ENCODE results near the gene IGSF9. TPM values are rescaled to one million over a fixed set of nuclear protein-coding genes. Genes with fewer than 3 reads are reported as not detected.

The IGSF9 gene
- total RNA-seq, 2 donors from 2014 or later = 7.5 to 9.2 TPM

GRCh38 chr1:159987186-159987585, 41.8 kb upstream of the IGSF9 start:
- 75 to 89% methylated on average over 4 of the region's 4 CpGs for WGBS, 2 experiments (ENCODE audit: insufficient coverage in 1 of 2, insufficient read length in 1 of 2)
- Histone ChIP-seq H3K4me3 (ENCODE audit: low read length) (no peak overlapping the region), H3K27ac (ENCODE audit: low read depth, low read length) (no peak overlapping the region), H3K4me1 (ENCODE audit: control insufficient read depth, insufficient read depth, low read length) (no peaks in the 10 kb centered on the region), H3K9ac (ENCODE audit: extremely low read depth, low read length, poor library complexity, severe bottlenecking) (no peak overlapping the region), H3K27me3 (ENCODE audit: control insufficient read depth, insufficient read depth, low read length, poor library complexity, severe bottlenecking) (peaks cover under 1% of the 10 kb centered on the region), H3K9me3 (ENCODE audit: control insufficient read depth, low read length) (no peaks in the 10 kb centered on the region), H3K36me3 (ENCODE audit: control insufficient read depth, insufficient read depth, low read length) (no peaks in the 10 kb centered on the region)
- DNase-seq = peak; percentile 32
- H3K27ac Mint-ChIP-seq = no peak overlapping the region
- H3K9me3 Mint-ChIP-seq = no peaks in the 10 kb centered on the region
- TF ChIP-seq CTCF (conservative IDR thresholded peaks at IDR 0.05) = no peak
- no peak overlapping the region for H3K4me3 Mint-ChIP-seq
- peaks cover 2% of the 10 kb centered on the region for H3K27me3 Mint-ChIP-seq (ENCODE audit: insufficient read depth)
- no peaks in the 10 kb centered on the region for H3K36me3 Mint-ChIP-seq (ENCODE audit: low read depth)
- peaks cover 7% of the 10 kb centered on the region for H3K4me1 Mint-ChIP-seq

DNA sequence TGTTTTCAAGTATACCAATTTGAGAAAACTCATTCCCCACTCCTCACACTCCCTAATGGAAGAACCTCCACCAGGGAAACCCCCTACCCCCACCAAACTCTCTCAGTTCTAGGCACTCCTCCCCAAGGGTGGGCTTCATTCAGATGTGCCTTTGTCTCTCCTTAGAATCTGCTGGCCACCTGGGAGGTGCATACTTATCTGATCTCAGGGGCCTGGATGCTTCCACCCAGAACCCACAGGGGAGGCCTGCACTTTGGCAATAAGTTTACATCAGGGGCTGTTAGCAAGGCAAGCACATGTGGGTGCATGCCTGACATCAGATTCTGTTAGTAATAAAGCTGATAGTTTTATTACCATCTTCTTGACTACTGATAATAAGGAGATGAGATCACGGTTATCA, 41.1 kb upstream of the IGSF9 start:
- TF ChIP-seq CTCF (conservative IDR thresholded peaks at IDR 0.05) = no peak
- H3K4me1 ChIP-seq (ENCODE audit: control insufficient read depth, insufficient read depth, low read length) = no peaks in the 10 kb centered on the region
- H3K27ac ChIP-seq (ENCODE audit: low read depth, low read length) = no peak overlapping the region
- no peak overlapping the region for H3K9ac ChIP-seq (ENCODE audit: extremely low read depth, low read length, poor library complexity, severe bottlenecking)
- Mint-ChIP-seq H3K36me3 (ENCODE audit: low read depth) (no peaks in the 10 kb centered on the region), H3K27me3 (ENCODE audit: insufficient read depth) (peaks cover 5% of the 10 kb centered on the region), H3K27ac (no peak overlapping the region), H3K4me3 (no peak overlapping the region), H3K9me3 (no peaks in the 10 kb centered on the region), H3K4me1 (peaks cover 7% of the 10 kb centered on the region)
- H3K9me3 ChIP-seq (ENCODE audit: control insufficient read depth, low read length) = no peaks in the 10 kb centered on the region
- peaks cover 7% of the 10 kb centered on the region for H3K27me3 ChIP-seq (ENCODE audit: control insufficient read depth, insufficient read depth, low read length, poor library complexity, severe bottlenecking)
- no peak overlapping the region for H3K4me3 ChIP-seq (ENCODE audit: low read length)
- DNase-seq = peak; percentile 21
- WGBS, 2 experiments (ENCODE audit: insufficient coverage in 1 of 2, insufficient read length in 1 of 2) = 71 to 88% methylated on average over 1 of the region's 1 CpG
- H3K36me3 ChIP-seq (ENCODE audit: control insufficient read depth, insufficient read depth, low read length) = no peaks in the 10 kb centered on the region

DNA sequence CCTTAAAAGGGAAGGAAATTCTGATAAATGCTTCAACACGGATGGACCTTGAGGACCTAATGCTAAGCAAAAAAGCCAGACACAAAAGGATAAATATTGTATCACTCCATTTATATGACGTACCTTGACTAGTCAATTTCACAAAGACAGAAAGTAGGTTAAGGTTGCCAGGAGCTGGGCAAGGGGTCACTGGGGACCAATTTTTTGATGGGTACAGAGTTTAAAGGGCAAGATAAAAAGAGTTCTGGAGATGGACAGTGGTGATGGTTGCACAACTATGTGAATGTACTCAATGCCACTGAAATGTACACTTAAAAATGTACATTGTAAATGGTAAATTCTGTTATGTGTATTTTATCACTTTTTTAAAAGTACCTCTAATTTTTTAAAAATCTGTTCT, 40.7 kb upstream of the IGSF9 start:
- DNase-seq = peak; percentile 7
- H3K27me3 Mint-ChIP-seq (ENCODE audit: insufficient read depth) = peaks cover 5% of the 10 kb centered on the region
- TF ChIP-seq CTCF (conservative IDR thresholded peaks at IDR 0.05) = no peak
- Histone ChIP-seq H3K4me1 (ENCODE audit: control insufficient read depth, insufficient read depth, low read length) (no peaks in the 10 kb centered on the region), H3K27me3 (ENCODE audit: control insufficient read depth, insufficient read depth, low read length, poor library complexity, severe bottlenecking) (peaks cover 8% of the 10 kb centered on the region), H3K9me3 (ENCODE audit: control insufficient read depth, low read length) (no peaks in the 10 kb centered on the region), H3K36me3 (ENCODE audit: control insufficient read depth, insufficient read depth, low read length) (no peaks in the 10 kb centered on the region), H3K9ac (ENCODE audit: extremely low read depth, low read length, poor library complexity, severe bottlenecking) (no peak overlapping the region), H3K27ac (ENCODE audit: low read depth, low read length) (no peak overlapping the region), H3K4me3 (ENCODE audit: low read length) (no peak overlapping the region)
- no peak overlapping the region for H3K27ac Mint-ChIP-seq
- H3K36me3 Mint-ChIP-seq (ENCODE audit: low read depth) = no peaks in the 10 kb centered on the region
- WGBS, 2 experiments (ENCODE audit: insufficient coverage in 1 of 2, insufficient read length in 1 of 2) = 97 to 100% methylated on average over 1 to 2 of the region's 2 CpGs
- peaks cover 7% of the 10 kb centered on the region for H3K4me1 Mint-ChIP-seq
- H3K9me3 Mint-ChIP-seq = no peaks in the 10 kb centered on the region
- H3K4me3 Mint-ChIP-seq = no peak overlapping the region
